GF-D8 (cell line): ENCODE data around the gene SLC22A8.
A peak's percentile ranks its signal among the peaks of the same experiment; 100 is the strongest.
"Not testable (repeated sequence)": the region's sequence is repeated elsewhere in the genome, so short reads cannot be mapped to it uniquely, and the experiment has no call there.

Experiments used
- DNase-seq: peaks from one replicate; lab custom pipeline; 2025; lab: John Stamatoyannopoulos, UW

The SLC22A8 gene, protein sequence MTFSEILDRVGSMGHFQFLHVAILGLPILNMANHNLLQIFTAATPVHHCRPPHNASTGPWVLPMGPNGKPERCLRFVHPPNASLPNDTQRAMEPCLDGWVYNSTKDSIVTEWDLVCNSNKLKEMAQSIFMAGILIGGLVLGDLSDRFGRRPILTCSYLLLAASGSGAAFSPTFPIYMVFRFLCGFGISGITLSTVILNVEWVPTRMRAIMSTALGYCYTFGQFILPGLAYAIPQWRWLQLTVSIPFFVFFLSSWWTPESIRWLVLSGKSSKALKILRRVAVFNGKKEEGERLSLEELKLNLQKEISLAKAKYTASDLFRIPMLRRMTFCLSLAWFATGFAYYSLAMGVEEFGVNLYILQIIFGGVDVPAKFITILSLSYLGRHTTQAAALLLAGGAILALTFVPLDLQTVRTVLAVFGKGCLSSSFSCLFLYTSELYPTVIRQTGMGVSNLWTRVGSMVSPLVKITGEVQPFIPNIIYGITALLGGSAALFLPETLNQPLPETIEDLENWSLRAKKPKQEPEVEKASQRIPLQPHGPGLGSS

DNA sequence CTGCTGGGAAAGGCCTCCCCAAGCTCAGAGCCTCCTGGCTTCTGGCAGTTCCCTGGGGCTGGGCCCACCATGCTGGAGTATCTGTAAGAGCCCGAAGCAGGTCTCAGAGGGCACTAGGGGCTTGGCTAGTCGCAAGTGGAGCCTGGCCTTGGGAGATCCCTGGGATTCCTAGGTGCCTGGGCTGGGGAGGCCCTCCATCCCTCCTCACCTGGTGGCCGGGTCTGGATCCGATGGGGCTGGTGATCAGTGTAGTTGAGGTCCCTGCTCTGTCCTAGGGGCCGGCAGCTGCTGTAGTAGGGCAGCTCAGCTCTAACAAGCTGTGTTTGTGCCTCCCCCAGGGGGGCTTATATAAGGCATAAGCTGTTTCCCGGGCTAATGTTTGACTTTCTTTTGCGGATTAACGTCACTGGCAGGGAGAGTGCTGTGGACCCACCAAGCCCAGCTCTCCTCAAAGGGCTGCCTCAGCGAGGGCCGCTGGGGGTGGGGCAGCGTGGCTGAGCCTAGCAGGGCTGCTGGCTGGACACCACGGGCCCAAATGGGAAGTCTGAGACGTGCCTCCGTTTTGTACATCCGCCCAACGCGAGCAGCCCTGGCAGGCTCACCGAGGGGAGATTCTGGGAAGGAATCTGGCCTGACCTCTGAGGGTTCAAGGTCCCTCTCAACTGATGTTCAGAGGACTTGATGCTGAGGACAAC is at the start of gene SLC22A8:
SLC22A8 (minus strand) TSS at position 321 of the 695 bp plus-strand sequence. CDS start 883 bp downstream, outside the sequence.
- no peak for DNase-seq

DNA sequence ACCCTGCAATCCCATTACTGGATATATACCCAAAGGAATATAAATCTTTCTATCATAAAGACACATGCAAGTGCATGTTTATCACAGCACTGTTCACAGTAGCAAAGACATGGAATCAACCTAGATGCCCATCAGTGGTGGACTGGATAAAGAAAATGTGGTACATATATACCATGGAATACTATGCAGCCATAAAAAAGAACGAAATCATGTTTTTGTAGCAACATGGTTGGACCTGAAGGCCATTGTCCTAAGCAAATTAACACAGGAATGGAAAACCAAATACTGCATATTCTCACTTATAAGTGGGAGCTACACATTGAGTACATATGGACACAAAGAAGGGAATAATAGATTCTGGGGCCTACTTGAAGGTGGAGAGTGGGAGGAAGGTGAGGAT is 30.6 kb upstream of the SLC22A8 start:
- DNase-seq, result not testable (repeated sequence)

- DNase-seq, result no peak
Measured at GRCh38 chr11:63042596-63042995, 27.0 kb upstream of the SLC22A8 start.

GRCh38 chr11:63032457-63032856 is 16.8 kb upstream of the SLC22A8 start:
- DNase-seq, result no peak

DNA sequence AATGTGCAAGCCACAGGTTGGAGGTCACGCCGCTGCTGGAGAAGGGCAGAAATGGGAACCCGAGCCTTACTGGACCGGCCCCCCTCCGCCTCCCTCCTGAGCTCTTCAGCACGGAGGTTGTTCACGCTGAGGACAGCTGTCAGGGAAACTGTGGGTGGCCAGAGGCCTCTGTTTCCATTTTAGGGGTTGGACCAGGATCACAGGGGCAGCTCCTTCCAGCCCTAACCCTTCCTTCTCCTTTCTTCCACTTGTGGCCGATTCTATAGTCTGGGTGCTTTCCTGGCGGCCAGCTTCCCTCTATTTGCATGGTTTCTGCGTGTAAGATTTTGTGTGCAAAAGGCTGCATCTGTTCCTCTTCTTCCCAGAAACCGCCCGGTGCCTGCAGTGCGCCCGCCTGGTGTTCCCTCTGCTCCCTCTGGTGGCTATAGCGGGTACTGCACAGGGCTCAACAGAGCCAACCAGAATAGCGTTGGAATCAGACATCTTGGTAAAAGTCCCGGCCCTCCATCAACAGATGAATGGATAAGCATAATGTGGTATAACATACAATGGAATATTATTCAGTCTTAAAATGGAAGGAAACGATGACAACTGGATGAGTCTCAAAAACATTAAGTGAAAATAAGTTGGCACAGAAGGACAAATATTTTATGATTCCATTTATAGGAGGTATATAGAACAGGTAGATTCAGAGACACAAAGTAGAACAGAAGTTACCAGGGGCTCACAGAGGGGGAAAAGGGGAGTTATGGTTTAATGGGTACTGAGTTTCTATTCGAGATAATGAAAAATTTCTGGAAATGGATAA is 8.4 kb upstream of the SLC22A8 start:
- DNase-seq, result peak; percentile 49

DNA sequence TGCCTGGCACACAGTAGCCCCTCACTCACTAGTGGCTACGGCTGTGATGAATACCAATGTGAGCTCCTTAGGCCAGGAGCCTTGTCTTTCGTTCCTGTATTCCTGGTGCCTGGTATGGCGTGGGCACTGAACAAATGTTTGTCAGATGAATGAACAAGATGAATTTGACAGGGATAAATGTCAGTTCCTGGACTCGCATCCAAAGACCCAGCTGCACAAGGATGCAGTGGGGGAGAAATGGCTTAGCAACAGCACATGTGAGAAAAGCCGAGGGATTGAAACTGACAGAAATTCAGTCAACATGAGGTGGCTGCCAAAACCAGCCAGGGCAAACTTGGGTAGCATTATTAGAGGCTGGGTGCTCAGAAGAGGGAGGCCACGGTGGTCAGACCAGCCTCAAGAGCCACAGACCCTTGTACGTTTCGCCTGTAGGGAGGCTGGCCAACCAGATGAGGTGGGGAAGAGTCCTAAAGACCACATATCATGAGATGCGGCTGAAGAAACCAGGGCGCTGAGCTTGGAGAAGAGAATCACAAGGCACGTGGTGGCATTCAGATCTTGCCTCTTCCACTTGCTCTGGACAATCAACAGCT is 7.7 kb upstream of the SLC22A8 start:
- no peak for DNase-seq

- no peak for DNase-seq
Measured at GRCh38 chr11:63022441-63022840, 6.8 kb upstream of the SLC22A8 start.

- no peak for DNase-seq
Measured at GRCh38 chr11:63020671-63021291, 5.1 kb upstream of the SLC22A8 start.

GRCh38 chr11:63019506-63019905 is 3.9 kb upstream of the SLC22A8 start:
- DNase-seq, result no peak

- DNase-seq, result no peak
Measured at GRCh38 chr11:63017306-63017974, 1.8 kb upstream of the SLC22A8 start.

GRCh38 chr11:63014408-63015055 is 1.1 kb downstream of the SLC22A8 start:
- DNase-seq, result no peak

GRCh38 chr11:63012839-63013238 is 2.8 kb downstream of the SLC22A8 start:
- DNase-seq, result no peak

DNA sequence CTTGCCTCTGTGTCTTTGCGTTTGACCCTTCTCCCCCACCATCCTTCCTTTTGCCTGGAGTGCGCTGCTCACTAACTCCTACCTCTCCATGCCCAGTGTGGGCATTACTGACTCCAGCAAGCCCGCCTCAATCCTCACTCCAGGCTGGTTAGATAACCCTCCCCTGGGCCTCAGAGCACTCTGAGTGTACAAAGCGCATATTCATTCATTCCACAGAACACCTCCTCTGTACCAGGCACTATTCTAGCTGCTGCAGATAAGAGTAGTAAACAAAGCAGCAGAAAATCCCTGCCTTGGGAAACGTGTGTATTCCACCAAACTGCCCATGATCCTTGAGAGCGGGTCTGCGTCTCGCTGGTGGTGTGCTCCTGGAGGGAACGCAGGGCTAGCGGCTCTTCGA is 3.2 kb downstream of the SLC22A8 start:
- DNase-seq, result no peak

DNA sequence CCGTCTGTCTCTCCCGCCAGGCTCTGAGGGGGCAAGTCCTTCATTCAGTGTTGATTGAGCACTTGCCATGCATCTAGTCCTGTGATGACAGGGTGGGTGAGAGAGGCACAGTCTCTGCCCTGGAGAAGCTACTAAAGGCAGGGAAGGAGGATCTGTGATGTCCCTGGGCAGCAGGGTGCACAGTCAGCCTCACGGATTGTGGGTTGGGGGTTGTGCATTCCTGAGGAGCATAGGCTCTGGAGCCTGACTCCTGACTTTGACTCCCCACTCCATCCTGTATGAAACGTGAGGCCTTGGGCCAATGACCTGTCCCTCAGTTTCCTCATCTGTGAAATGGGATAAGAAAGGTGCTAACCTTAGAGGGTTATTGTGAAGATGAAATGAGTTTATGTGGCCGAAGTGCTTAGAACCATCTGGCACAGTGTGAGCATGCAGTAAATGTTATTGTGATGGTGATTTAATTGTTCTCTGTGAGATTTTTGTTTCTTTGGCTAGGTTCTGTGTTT is 4.7 kb downstream of the SLC22A8 start:
- no peak for DNase-seq

- no peak for DNase-seq
Measured at GRCh38 chr11:63007920-63008319, 7.7 kb downstream of the SLC22A8 start.

GRCh38 chr11:63001456-63001855 is 14.2 kb downstream of the SLC22A8 start:
- DNase-seq, result no peak

GRCh38 chr11:62999649-63000048 is 16.0 kb downstream of the SLC22A8 start:
- DNase-seq, result no peak

DNA sequence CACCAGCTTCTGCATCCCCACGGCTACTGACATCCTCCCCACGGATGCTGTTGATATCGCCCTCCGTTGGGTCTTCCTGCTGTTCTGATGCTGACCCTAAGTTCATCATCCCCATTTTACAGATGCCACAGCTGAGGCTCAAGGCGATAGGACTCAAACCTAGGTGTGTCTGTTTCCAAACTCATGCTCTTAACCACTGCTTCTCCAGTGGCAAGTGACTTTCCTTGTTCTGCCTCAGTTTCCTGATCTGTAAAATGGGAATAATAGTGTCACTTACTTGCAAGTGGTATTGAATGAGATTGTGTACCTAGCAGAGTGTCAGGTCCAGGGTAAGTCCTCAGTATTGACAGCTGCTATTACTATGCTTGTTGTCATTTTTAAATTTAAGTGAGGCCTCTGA is 16.5 kb downstream of the SLC22A8 start:
- DNase-seq, result no peak

- no peak for DNase-seq
Measured at GRCh38 chr11:62996271-62996670, 19.4 kb downstream of the SLC22A8 start.

- DNase-seq, result no peak
Measured at GRCh38 chr11:62994775-62995174, 20.9 kb downstream of the SLC22A8 start.
